Kidney glomerular epithelial cell (primary cell): ENCODE data around the gene RNU1-3.
"Not testable (repeated sequence)": the region's sequence is repeated elsewhere in the genome, so short reads cannot be mapped to it uniquely, and the experiment has no call there.

Experiments
- DNase-seq: peaks from one replicate; lab custom pipeline; 2025; lab: John Stamatoyannopoulos, UW

RNU1-3 gene

DNA sequence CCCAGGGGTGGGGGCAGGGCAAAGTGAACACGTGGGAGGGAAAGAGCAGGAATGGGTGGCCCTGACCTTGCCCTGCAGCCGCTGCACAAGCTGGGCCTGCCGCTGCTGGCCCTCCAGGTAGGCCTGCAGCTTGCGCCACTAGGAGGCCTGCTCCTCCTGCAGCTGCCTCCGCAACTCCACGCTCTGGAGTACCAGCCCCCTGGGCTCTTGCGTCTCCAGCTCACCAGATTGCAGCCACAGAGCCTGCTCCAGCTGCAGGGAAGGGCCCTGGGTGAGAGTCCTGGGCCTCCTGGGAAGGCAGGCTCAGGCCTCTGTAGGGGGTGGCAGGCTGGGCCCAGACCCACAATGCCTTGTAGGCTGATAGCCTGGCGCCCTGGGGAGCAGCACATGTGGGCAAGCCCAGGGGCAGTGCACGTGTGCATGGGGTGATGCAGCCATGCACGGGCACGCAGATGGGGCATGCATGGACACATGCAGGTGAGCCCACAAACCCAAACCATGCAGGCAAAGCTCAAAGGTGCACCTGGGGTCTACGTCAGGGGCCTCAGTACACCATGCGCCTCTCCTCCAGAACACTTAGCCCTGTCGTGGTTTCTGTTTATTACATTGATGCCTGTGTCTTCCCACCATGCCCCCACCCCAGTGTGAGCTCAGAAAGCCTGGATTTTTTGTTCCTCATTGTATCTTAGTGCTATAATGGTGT is 9.6 kb downstream of the RNU1-3 start:
- not testable (repeated sequence) for DNase-seq

DNA sequence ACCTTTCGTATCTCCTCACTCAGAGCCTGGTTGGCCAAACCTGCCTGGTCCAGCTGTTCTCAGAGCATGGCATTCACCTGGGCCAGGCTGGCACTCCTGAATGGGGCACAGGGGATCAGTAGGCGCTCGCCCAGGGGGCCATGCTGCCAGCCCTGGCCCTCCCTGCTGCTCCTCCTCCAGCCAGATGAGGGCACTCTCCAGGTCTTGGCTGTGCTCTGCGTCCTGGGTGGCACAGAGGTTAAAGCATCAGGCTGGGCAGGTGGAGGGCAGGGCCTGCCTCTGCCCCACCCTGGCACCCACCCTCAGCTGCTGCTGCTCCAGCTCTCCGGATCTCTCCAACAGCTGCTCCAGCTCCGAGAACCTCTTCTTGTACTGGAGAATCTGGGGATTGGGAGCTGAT is 10.2 kb downstream of the RNU1-3 start:
- not testable (repeated sequence) for DNase-seq

DNA sequence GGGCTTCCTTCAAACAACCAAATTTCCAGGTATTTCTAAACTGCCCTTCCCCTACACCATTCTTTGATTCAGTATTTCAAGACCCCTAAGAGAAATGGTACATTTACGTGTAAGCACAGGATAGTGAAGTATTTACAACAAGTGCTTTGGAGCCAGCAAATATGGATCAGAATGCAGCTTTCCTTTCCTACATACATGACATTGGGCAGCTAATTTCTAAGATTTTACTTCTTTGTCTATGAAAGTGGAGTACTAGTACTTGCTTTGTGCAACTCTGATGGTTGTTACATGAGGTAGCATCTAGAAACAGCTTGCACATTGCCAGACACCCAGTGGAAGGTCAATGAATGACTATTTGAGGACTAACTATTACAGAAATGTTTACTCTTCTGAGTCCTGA is 15.2 kb downstream of the RNU1-3 start:
- not testable (repeated sequence) for DNase-seq

DNA sequence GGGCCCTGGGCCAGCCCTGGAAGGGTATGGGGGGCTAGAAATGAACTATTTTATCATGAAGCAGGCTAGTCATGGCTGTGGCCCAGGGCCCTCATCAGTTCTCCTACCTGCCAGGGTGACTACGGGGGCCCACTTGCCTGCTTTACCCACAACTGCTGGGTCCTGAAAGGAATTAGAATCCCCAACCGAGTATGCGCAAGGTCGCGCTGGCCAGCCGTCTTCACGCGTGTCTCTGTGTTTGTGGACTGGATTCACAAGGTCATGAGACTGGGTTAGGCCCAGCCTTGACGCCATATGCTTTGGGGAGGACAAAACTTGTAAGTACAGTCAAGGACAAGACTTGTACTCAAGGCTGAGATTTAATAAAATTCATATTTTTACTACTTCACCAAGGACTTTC is 16.8 kb downstream of the RNU1-3 start:
- not testable (repeated sequence) for DNase-seq

DNA sequence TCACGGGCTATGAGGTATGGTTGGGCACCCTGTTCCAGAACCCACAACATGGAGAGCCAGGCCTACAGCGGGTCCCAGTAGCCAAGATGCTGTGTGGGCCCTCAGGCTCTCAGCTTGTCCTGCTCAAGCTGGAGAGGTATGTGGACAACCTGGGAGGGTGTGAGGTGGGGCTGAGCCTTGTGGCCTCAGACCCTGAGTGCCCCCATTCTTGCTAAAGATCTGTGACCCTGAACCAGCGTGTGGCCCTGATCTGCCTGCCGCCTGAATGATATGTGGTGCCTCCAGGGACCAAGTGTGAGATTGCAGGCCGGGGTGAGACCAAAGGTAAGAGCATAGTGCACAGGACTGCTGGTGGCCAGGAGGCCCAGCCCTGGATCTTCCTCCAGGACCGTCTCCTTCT is 17.4 kb downstream of the RNU1-3 start:
- not testable (repeated sequence) for DNase-seq

DNA sequence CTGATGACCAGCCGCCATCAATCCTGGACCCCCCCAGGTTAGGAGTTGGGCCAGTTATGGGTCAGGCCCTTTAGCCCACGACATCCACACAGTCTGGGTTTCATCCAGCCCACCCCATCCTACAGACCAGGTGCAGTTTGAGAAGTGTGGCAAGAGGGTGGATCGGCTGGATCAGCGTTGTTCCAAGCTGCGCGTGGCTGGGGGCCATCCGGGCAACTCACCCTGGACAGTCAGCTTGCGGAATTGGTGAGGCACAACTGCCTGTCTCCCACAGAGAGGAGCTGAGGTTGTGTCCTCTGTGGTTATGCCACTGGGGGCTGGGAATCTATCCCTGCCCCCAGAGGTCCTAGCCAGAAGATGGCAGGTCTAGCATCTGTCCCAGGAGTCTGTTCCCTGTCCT is 18.0 kb downstream of the RNU1-3 start:
- DNase-seq: not testable (repeated sequence)

DNA sequence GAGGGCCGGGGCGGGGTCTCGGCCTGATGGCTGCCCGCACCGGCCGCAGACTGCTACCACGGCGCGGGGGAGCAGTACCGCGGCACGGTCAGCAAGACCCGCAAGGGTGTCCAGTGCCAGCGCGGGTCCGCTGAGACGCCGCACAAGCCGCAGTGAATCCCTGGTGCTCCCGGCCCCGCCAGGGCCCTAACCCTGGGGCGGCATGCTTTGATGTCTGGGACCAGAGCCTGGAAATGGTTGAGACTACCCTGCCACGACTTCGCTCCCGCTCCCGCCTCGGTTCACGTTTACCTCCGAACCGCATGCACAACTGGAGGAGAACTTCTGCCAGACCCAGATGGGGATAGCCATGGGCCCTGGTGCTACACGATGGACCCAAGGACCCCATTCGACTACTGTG is 18.5 kb downstream of the RNU1-3 start:
- DNase-seq: not testable (repeated sequence)

DNA sequence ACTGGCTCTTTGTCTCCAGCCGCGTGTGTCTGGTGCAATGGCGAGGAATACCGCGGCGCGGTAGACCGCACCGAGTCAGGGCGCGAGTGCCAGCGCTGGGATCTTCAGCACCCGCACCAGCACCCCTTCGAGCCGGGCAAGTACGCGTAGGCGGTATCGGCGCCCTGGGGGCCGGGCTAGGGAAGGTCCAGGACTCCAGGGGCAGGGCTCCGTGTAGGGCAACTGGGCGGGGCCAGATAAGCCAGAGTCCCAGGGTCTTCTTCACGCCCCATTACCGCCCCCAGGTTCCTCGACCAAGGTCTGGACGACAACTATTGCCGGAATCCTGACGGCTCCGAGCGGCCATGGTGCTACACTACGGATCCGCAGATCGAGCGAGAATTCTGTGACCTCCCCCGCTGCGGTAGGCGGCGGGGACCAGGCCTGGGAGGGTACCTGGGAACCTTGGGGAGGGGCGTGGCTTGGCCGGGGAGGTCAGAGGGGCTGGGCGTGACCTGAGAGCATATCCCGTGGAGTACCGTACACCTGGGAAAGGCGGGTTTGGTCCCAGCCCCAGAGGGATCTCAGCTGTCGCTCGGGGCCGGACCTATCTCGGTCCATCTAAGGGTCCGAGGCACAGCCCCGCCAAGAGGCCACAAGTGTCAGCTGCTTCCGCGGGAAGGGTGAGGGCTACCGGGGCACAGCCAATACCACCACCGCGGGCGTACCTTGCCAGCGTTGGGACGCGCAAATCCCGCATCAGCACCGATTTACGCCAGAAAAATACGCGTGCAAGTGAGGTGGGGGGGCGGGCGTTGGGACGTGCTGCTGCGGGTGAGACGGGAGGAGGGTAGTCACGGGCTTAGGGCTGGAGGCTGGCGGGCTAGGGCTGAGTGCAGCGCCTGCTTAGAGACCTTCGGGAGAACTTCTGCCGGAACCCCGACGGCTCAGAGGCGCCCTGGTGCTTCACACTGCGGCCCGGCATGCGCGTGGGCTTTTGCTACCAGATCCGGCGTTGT is 19.3 kb downstream of the RNU1-3 start:
- DNase-seq: not testable (repeated sequence)

DNA sequence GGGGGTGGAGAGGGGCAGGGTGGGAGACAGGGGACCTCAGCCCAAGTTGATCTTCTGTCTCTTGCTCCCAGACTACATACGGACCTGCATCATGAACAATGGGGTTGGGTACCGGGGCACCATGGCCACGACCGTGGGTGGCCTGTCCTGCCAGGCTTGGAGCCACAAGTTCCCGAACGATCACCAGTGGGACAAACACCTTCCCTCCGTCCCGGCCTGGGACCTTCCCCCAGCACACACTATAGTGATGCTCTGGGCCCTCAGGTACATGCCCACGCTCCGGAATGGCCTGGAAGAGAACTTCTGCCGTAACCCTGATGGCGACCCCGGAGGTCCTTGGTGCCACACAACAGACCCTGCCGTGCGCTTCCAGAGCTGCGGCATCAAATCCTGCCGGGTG is 20.0 kb downstream of the RNU1-3 start:
- DNase-seq: not testable (repeated sequence)

DNA sequence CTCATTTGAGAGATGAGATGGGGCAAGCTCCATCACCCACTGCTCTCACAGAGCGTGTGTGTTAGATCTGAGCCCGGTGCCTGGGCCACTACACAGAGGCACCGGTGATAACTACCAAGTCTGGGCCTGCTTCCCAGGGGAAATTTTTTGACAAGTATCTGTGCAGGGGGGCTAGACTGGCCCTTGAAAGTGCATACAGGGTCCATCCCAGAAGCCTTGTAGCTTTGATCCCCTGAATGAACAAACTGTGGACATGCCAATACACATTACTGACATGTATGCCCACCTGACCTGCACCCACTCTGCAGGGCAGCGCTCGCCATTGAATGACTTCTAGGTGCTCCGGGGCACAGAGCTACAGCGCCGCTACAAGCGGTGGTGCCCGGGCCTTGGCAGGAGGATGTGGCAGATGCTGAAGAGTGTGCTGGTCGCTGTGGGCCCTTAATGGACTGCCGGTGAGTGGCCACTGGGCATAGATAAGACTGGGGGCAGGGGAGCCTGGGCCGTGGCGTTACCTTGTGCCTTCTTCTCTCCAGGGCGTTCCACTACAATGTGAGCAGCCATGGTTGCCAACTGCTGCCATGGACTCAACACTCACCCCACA is 20.6 kb downstream of the RNU1-3 start:
- DNase-seq: not testable (repeated sequence)

DNA sequence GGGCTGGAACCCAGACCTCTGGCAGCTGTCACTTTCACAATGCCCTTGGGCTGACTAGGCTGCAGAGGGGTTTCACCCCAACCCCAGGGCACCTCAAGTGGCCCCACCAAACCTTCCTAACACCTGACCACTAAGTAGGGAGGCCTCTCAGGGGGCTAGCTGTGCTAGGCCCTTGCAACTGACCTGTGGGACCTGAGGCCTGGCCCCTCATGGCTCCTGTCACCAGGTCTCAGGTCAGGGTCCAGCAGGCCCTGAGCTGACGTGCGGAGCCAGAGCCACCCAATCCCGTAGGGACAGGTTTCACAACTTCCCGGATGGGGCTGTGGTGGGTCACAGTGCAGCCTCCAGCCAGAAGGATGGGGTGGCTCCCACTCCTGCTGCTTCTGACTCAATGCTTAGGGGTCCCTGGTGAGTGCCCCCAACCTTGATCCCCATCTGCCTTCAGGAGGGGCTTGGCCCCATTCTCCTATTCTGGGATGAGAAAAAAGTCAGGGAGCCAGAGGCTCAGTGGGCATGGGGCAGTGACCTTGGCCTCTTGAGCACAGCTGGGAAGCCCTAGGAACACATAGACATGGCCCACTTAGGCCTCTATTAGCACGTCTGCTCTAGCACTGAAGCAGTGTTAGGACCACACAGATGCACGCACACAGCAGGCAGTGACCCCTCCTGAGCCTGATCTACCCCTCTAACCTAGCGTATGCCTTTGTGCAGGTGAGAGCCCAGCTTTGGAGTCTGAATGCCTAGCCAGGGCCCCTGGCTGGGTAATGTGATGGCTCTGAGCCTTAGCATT is 21.3 kb downstream of the RNU1-3 start:
- DNase-seq: not testable (repeated sequence)

DNA sequence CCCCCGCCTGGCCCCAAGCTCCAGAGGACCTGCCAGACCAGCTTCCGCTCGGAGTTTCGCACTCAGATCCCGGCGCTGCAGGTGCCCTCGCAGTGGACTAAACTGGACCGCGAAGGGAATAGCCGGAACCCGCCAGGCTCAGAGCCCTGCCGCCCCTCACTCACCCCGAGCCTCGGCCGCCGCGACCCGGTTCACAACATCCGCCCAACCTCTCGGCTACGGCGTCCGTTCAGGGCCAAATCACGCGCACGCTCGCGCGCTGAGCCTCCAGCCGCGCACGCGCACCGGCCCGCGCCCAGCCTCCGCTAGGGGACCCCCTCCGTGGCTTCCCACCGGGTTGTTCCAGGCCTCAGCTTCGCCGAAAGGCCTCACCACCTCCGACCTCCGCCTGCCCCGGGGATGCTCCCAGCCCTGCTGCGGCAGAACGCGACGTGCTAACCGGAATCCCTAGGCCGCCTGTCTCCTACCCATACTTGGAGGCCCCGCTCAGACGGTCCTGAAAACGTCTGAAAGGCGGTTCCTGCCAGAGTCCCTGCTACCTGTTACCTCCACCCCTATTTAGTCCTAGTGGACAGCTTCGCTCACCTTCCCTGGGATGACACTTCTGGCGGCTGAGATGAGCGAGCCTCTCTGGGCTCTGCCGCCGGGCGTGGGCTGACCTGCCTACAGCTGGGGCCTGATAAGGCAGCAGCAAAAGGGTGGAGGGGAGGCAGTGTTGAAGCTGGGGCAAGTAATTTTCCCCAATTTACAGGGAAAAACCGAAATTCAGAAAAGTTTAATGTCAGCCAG is 22.1 kb downstream of the RNU1-3 start:
- peak; percentile 97 for DNase-seq

DNA sequence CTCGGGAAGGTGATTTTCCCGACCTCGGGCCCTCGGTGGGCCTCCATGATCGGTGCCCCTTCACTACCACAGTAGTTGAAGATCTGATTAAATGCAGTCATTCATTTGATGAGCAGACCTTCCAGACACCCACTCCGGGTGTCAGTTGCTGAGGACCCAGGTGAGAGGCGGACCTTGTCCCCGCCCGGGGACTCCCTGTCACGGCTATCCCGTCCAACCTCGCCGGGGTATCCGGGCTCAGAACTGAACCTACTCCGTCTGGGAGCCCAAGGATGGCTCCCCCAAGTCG is 22.6 kb downstream of the RNU1-3 start:
- no peak for DNase-seq

DNA sequence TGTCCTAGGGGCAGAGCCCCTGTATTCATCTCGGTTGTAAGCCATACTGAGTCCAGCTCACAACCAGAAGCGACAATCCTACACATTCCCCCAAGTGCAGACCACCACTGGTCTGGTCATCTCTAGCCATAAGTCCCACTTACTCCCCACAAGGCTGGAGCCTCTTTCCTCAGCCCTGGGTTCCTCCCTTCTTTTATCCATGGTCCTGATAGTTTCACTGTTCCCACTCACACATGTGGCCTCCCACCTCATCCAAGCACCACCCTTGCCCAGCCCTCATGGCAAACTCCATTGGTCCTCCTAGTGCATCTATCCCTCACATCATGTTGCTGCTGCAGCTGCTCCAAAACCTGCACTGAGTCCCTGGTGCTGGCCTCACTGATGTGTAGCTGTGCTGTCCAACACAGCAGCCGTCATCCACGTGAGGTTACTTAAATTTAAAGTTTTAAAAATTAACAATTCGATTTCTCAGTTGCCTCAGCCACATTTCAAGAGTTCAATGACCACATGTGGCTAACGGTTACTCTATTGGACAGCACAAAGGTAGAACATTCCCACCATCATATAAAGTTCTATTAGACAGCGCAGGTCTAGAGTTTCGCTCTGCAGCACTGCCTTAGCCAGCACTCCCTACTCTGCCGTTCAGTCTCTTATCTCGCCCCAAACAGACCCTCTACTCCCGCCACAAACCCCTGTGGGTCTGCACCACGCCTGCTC is 23.1 kb downstream of the RNU1-3 start:
- peak; percentile 47 for DNase-seq

DNA sequence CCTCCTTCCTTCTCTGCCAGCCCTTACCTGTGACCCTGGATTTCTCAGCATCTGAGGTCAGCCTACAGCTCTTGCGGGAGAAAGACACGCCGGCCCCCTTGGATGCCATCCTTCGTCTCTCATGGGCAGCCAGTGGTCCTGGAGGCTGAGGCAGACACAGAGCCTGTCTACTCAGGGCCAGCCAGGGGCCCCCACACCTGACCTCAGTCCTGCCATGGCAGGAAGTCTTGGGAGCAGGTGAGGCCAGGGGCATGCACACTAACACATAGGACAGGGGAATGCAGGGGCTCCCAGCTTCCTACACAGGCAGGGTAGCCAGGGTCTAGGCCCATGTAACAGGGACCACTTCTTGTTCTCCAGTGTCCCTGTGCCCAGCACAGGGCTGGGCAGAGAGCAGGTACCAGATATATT is 23.7 kb downstream of the RNU1-3 start:
- DNase-seq: not testable (repeated sequence)

DNA sequence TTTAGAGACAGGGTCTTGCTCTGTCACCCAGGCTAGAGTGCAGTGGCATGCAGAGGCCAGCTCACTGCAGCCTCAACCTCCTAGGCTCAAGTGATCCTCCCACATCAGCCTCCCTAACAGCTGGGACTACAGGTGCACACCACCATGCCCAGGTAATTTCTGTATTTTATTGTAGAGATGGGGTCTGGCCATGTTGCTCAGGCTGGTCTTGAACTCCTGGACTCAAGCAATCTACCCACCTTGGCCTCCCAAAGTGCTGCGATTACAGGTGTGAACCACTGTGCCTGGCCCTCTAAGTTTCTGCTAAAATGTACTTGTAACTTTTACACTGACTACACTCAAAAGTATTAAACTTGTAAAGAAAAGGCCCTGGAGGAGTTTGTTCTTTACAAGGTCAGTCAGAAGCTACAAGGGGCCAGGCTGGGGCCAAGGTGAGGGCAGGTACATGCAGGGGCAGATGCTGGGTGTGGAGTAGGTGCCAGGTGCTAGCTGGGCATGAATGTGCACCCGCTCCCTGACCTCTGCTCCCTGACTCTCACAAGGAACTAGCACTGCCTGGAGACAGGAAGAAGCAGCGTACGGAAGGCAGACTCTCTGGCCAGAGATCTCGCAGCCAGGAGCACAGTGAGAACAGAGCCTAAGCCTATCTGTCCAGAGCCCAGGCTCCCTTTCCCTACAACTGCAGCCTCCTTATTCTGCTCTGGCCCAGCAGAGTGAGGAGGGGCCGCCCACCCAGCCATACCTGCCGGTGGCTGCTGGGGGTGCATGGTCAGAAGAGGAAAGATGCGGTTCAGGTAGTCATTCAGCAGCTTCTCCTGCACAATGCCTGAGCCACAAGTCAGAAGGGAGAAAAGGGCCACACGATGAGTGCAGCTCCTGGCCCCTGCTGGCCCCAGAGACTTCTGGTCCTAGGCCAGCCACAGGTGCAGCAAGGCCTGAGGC is 24.5 kb downstream of the RNU1-3 start:
- not testable (repeated sequence) for DNase-seq

DNA sequence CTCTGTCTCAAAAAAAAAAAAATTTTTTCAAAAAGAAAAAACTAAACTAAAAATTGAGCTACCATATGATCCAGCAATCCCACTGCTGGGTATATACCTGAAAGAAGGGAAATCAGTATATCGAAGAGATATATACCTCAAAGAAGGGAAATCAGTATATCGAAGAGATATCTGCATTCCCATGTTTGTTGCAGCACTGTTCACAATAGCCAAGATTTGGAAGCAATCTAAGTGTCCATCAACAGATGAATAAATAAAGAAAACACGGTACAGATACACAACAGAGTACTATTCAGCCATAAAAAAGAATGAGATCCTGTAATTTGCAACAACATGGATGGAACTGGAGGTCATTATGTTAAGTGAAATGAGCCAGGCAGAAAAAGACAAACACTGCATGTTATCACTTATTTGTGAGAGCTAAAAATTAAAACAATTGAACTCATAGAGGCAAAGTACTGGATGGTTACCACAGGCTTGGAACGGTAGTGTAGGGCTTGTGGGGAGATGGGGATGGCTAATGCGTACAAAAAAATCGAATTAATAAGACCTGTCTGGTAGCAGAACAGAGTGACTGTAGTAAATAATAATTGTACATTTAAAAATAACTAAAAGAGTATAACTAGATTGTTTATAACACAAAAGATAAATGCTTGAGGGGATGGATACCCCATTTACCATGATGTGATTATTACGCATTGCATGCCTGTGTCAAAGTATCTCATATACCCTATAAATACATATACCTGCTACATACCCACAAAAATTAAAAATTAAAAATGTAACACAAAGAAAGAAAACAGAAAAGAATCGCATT is 25.4 kb downstream of the RNU1-3 start:
- not testable (repeated sequence) for DNase-seq
